Left colon (tissue), 2 donors: ENCODE data around the gene MCC. TPM values are rescaled to one million over a fixed set of nuclear protein-coding genes. Genes with fewer than 3 reads are reported as not detected.

Experiments used
- ATAC-seq: fragments of 200-7000 bp; cut with Tn5 transposase; one replicate; pipeline ENCODE4 v1.9.1; 2020; ENCODE audit warnings: mild to moderate bottlenecking, moderate library complexity
- DNase-seq, 2 donors: peaks; one replicate each; pipeline ENCODE4 v3.0.0-alpha.2; 2020
- intact Hi-C, 2 donors: fragments of 100-400 bp; cut with DNase I in 1 of 2; cut with micrococcal nuclease in 1 of 2; formaldehyde crosslinking; loops; one replicate each; pipeline versions ENCODE4 v1.11.2 to v1.14.0; 2022; cut with DNase I, micrococcal nuclease
- total RNA-seq, 2 donors: library from RNA; stranded (reverse); fragmentation: NEBNext Ultra II Directional; extraction: Animal tissue kit (Norgen Biotek cat#: 25700); gene quantifications; one replicate each; pipeline ENCODE4 v1.2.1, GENCODE V29; 2021
- donor health status: DM: no; HTN: no; CAD: no.
- donor health status: DM: yes; HTN: yes; CAD: no.

Gene MCC
- total RNA-seq, 2 donors from 2014 or later, result 1.9 to 4.3 TPM

DNA sequence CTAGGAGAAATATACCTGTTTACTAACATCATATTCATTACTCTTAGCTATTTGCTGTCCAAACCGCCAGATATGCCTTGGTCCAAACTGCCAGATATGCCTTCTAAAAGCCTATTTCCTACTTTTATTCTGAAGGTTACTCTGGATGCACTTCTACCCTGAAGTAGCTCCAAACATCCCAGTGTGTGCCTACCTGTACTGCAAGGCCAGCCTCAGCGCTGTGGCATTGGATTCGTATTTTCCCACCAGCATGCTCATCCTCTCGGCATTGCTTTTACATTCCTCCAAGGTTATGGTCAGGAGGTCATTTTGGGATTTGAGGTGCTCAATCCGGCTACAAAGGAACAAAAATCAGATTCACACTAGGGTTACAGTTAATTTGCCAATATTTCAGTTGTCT is 417.4 kb downstream of the MCC start:
- intact Hi-C loops, result no loop called here
- ATAC-seq (no peak), DNase-seq (no peak)

DNA sequence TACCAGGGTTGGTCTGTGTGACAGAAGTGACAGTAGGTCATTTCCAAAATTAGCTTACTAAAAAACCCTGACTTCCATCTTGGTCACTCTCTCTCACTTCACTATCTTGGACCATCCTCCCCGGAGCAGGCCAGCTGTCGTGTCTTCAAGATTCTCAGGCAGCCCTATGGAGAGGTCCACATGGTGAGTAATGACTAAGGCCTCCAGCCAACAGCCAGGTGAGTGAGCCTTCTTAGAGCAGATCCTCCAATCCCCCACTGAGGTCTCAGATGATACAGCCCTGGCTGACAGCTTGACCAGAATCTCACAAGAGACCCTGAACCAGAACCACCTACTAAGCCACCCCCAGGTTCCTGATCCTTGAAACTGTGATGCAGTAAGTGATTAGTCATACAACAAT is 419.7 kb downstream of the MCC start:
- ATAC-seq (no peak), DNase-seq (no peak)
- intact Hi-C loops, result no loop called here

DNA sequence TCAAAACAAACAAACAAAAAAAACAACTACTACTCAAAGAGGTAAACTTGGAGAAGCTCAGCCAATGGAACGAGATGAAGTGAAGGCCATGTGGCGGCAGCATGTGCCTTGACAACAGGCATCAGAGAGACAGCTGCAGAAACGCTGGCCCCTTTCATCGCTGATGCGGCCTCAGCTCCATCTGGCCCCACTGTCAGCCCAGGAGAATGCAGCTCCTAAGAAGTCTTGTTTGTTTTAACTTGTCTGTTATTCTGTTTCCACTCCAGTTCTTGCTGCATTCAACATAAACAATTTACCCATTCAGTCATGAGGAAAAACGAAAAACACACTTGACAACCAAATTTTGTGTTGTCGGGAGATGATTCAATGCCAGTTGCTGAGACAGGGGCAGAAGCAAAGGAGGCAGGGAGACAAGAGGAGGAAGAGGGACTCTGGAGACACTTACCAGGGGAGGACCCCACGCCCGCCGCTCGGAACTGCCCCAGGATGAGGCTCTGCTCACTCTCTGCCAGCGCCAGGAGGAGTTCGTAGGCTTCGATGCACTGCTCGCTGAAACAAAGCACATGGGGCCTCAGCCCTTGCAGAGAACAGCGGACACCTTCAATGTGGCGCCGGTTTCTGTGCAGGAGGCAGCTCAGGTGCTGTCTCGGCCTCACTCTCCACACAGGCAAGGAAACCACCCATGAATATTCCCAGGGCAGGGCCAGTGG is 420.5 kb downstream of the MCC start:
- ATAC-seq (no peak), DNase-seq (no peak)
- intact Hi-C loops, result no loop called here

DNA sequence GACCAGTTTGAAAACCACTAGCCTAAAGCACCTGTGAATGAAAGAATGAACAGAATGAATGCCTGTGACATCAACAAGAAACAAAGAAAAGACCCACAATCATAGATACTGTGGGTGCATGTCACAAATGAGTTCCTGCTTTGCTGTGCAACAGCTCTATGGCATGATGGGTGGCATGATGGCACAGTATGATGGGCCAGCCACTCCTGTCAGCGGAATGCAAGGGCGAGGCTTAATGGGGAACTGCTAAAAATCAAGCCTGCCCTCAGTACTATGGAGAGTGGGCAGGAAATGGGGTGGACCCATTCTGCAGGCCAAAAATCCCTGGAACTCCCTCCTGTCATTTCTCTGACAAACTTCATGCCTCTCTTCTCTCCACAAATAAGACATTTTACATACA is 422.6 kb downstream of the MCC start:
- DNase-seq (no peak), ATAC-seq (no peak)
- intact Hi-C loops, result no loop called here

DNA sequence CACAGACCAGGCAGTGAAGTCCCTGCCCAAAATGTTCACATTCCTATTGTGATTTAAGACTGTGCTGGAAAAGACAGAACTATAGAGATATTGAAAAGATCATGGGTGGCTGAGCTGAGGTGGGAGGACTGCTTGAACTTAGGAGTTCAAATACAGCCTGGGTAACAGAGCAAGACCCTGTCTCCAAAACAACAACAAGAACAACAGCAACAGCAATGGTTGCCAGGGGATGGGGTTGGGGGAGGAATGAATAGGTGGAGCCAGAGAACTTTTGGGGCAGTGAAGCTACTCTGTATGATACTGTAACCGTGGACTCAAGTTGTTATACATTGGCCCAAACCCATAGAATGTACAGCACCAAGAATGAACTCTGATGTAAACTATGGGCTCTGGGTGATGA is 423.4 kb downstream of the MCC start:
- intact Hi-C loops, result no loop called here
- ATAC-seq (no peak), DNase-seq (no peak)

DNA sequence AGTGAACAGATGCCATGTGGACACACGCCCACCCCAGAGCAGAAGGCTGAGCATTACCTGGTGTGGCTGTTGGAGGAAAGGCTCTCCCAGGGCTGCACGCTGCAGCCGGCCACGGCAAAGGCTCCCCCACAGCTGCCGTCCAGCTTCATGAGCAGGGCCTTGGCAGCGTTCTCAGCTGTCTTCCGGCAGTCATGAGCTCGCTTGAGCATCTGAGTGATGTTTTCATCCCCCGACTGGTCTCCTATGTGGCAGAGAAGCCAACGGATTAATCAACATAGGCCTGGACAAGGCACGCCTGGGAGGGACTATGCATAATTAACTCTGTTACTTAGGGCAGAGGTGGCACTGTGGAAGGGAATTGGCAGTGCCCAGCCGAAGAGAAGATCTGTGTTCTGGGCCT is 424.3 kb downstream of the MCC start:
- intact Hi-C loops, result no loop called here
- DNase-seq, result no peak
- ATAC-seq, result no peak

DNA sequence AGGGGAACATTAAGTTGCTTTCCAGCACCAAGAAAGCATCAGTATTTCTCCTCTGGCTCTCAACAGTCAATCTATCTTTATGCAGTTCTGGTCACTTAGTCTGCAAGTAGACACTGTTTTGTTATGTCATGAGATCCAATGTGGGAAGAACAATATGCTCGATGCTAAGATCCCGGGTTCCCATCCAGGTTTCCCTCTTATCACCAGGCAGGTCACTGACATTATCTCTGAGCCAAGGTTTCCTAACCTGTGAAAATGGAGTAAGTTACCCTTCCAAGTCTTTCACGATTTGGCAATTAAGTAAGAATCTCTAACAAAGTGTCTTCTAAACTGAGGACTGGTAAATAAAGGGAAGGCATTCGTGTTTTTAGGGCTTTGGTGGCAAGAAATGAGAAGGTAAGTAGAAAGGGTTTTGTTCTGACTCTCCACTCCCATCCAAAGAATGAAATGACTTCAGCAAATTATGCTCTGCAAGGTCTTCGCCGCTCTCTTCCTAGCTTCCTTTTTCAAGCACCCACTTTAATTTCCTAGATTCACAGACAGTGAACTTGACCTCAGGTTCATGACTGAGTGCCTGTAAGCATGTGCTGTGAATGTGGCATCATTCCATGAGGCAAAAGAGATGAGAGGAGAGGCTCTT is 425.3 kb downstream of the MCC start:
- DNase-seq (no peak), ATAC-seq (no peak)
- intact Hi-C loops, result no loop called here

DNA sequence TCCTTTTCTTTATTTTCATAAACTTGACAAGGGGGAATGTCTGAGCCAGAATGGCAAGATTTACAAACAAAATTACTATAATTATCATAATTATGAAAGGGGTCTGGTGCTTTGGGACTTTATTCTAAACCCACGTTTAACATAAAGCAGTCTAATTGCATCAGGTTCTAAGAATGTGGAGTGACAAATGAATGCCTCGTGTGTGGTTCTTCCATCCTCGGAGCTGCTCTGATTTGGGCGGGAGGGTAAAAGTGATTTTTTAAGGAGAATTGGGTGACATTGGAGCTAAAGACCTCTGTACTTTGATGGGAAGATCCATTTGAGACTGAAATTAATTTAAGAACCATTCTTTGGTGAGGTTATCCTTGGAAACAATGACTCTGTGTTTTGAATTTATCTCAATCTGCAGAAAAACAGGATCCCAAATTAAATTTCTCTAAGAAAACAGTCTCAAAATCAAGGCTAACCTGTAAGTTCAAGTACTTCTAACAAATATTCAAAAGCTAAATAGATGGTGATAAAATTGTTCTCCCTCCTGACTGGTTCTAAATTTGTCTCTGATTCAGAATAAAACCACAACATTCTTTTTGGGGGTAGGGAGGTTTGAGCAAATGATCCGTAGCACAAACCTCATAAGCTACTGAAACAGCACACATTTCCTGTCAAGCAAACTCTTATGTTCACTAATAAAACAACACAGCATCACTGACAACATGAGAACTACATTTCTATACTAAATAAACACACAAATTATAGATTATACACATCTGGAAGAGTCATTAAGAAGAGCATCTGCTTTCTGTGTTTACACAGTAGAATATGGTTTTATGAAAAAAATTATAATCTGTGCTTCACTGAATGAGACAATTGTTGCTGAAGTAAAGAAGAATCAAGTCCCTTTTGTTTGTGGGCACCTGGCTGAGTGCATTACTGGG is 426.1 kb downstream of the MCC start:
- ATAC-seq (no peak), DNase-seq (no peak)
- intact Hi-C loops, result no loop called here

DNA sequence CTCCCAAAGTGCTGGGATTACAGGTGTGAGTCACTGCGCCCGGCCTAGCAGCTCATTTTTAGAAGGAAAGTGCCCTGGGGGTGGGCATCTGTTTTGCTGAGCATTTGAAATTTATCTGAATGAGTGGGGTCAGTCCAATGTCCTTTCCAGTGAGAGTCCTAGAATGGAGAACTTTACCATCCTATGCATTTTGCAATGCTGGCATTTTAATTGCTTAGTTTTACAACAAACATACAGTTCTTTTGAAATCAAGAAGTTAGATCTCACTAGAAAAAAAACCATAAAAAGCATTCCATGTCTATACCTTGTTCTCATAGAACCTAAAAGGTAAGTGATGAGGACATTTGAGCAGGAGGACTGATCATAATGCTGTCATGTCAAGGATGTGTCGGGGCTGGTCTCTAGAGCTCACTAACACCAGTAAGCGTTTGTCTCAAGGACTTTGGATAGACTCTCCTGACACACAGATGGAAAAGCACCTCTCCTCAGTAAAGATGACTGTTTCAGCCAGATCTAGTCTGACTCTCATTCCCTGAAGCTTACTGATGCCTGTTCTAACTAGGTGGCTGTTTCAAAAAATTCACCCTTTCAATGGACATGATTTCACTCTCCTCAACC is 427.7 kb downstream of the MCC start:
- ATAC-seq (no peak), DNase-seq (no peak)
- intact Hi-C loops, result no loop called here

DNA sequence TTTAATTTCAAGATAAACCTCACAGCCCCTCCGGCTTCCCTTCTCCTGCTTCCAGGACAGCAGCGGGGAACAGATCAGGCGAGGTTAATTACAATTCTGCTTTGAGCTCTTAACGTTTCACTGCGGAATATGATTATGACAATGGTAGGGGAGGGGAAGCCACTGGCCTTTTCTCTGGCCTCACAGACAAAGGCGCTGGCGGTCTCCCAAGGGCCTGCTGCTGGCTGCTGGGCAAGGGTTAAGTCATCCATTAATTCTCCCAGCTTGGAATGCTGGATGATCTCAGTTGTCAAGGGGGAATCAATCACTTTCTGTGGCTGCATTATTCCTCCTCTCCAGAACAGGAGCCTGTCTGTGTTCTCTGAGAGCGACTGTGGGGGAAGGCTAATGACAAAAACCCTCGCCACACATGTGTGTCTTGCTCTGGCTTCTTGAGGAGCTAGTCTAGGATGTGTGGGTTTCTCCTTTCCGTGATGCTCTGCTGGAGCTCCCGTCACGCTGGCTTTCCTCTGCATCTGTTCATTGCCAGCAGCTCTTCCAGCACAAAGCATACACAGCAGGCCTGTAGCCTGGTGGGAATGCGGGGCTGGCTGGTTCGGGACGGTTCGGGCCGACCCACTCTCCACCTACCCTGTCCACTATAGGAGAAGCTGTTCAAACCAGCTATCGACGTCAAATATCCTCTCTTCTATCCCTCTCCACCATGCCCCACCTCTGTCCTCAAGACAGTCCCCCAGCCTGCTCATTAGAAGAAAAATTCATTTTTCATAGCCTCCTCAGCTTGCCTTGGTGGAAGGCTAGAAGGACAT is 428.8 kb downstream of the MCC start:
- no peak for DNase-seq
- intact Hi-C loops, result no loop called here
- ATAC-seq, result no peak

DNA sequence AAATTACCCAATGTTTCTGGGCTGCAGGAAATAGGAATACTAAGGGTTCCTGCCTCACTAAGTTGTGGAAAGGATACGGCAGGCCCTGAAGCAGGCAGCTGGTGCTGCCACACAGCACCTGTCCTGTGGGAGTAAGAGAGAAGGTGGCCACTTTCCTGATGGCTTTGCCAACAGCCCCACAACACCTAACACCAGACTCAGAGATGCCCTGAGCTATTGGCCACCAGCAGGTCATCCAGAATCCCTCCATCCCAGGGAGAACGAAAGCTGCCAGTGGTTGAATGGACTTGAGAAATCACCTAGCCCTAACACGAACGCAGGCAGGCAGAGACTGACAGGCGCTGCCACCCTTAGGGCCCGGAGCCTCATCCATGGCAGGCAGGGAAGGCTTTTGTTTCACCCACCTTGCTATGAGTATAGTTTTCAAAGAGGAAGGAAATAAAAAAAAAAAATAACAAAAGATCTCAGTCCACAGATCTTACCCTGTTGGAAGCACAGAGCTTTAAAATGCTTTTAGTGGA is 429.5 kb downstream of the MCC start:
- ATAC-seq (no peak), DNase-seq (no peak)
- intact Hi-C loops, result no loop called here

DNA sequence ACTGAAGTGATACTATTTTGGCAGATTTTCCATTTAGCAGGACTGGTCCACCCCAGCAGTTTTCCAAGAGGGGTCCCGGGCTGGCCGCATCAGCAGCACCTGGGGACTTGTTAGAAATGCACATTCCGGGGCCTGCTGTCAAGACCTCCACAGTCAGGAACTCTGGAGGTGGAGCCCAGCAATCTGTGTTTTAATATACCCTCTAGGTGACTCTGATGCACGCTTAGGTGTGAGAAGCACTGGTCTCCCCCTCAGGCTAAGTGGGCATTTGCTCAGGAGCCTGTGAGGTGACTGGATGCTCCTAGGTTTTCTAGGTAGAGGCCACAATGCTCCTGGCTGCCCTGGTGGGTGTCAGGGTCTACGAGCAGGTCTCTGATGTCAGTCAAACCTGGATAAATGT is 430.0 kb downstream of the MCC start:
- DNase-seq (no peak), ATAC-seq (no peak)
- intact Hi-C loops, result no loop called here

DNA sequence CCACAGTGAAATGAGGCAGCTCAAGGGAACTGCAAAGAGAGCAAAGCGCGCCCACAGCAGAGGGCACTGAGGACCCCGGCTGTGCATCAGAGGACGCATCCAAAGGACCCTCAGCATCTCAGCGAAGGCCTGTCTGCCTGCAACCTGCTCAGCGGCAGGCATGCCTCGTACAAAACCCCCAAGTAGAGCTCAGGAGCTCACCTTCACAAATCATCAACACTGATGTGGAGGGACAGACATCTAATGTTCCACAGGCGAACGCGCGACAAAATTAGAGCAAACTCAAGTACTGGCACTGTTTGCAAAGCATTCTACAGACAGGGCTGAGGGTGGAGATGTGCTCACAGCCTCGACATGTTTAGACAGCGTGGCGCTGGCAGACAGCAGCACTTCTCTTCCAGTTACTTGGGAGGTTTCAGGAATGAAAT is 430.7 kb downstream of the MCC start:
- ATAC-seq (no peak), DNase-seq (no peak)
- intact Hi-C loops, result no loop called here

DNA sequence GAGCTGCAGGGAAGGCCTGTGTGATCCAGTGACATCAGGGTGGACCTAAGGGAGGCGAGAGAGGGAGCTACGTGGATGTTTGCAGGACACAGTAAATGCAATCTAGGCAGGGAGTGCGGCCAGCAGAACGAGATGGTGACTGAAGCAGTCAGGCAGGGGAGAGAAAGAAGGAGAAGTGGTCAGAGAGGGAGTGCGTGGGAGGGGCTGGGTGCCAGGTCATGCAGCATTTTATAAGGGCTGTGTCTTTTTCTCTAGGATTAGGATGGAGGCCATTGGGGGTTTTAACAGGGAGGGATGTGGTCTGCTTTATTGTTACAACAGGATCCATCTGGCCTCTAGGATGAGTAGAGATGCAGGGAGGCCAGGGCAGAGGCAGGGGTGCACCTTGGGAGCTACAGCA is 431.3 kb downstream of the MCC start:
- intact Hi-C loops, result no loop called here
- no peak for ATAC-seq

DNA sequence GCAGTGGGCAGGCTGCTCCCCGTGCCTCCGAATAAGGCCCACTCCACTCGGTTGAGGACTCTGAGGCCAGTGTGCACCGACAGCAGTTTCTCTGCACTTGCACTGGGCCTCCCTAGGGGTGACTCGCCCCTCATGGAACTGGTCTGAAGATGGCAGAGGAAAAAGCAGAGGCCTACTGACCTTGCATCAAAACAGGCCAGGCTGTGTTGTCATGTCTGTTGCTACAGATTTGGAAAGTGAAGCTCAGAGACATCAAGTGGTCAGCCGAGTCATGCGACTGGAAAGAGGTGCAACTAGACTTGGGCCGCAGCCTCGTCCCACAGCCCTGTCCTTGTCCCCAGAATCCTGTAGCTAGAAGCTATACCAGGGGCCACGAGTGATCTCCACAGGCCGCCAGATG is 433.4 kb downstream of the MCC start:
- intact Hi-C loops, result no loop called here
- ATAC-seq (no peak), DNase-seq (no peak)

More for the DNA sequence above, 431.3 kb downstream of the MCC start:
- DNase-seq, result no peak

DNA sequence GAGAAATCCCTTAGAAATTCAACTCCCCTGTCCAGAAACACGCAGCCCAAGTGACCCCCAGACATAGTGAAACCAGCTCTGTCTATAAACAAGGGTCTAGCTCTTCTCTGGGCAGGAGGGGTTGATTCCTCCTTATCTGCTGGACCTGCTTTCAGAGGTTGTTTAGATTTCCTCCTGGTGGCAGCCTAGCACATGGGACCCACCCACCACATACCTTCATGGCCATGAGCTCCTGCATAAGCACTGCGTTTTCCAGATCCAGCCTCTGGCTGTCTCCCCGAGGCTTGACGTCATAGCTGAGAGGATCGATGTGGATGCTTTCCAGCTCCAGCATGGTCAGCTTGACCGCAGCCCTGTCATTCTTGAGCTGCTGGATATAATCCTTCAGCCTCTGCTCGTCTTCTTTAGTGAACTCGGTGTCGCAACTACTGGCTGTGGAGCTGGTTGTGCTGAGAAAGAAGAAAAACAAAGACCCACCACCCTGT is 434.7 kb downstream of the MCC start:
- intact Hi-C loops, result no loop called here
- no peak for ATAC-seq
- no peak for DNase-seq

DNA sequence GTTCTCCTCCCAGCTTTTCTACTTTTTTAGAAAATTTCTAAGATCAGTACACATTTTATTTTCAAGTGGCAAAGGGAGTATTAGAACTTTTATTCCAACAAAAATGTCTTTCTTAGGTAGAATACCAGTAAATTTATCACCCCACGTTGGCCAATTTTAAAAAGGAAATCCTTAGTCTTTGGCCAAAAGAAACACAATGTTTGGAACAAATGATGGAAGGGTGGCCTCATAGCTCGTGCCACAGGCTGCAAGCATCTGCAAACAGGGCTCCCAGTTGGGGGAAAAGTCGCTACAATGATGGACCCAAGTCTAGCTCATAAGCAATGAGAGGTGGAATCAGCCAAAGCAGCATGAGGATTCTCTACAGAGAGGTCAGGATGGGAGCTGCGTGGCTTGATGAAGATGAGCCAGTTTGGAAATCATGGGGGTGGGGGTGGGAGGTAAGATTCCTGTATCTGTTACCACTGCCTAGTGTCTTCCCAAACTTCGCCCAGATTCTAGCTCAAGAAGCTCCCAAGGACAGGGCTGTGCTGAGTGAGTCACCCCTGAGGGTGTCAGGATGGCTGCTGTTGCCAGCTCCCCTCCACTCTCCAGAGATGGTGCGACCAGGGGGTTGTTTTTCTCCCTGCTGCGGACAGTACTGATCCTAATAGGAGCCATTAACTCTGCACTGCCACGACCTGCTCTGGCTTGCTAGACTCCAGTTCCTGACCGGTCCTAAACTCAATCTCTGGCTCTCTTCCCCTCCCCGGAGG is 436.0 kb downstream of the MCC start:
- intact Hi-C loops, result no loop called here
- ATAC-seq (no peak), DNase-seq (no peak)
